Osteoblast (primary cell): ENCODE measurements around the gene COQ8B. TPM values are rescaled to one million over a fixed set of nuclear protein-coding genes. Genes with fewer than 3 reads are reported as not detected.

Experiments
- DNase-seq: peaks from one replicate; pipeline ENCODE4 v3.0.0; 2011; ENCODE audit warnings: low spot score, mixed read lengths; ENCODE audit not compliant: insufficient read length; ENCODE audit errors: missing footprints
- H2AFZ ChIP-seq: 2 replicates; pipeline ENCODE4 v1.6.0; 2011; ENCODE audit warnings: mild to moderate bottlenecking, low read length
- H3K27ac ChIP-seq: 2 replicates; pipeline ENCODE4 v1.5.1; 2011; ENCODE audit warnings: mild to moderate bottlenecking, low read depth, low read length, moderate library complexity
- H3K27me3 ChIP-seq: 2 replicates; pipeline ENCODE4 v1.6.0; 2012; ENCODE audit warnings: mild to moderate bottlenecking, control low read depth, inconsistent platforms, low read length, moderate library complexity; ENCODE audit not compliant: insufficient read depth
- H3K36me3 ChIP-seq: 2 replicates; pipeline ENCODE4 v1.5.1; 2011; ENCODE audit warnings: mild to moderate bottlenecking, low read length, control low read depth, moderate library complexity; ENCODE audit not compliant: insufficient read depth
- H3K4me1 ChIP-seq: 2 replicates; pipeline ENCODE4 v1.5.1; 2011; ENCODE audit warnings: mild to moderate bottlenecking, low read length, control low read depth, moderate library complexity; ENCODE audit not compliant: insufficient read depth
- H3K4me2 ChIP-seq: 2 replicates; pipeline ENCODE4 v1.6.0; 2011; ENCODE audit warnings: mild to moderate bottlenecking, low read length; ENCODE audit not compliant: insufficient read depth
- H3K4me3 ChIP-seq: fragments of 200-600 bp; sonication (generic); 3 replicates; pipeline ENCODE4 v1.5.1; 2012; ENCODE audit warnings: mild to moderate bottlenecking, low read length, inconsistent platforms; ENCODE audit not compliant: insufficient read depth
- H3K79me2 ChIP-seq: 2 replicates; pipeline ENCODE4 v1.6.0; 2012; ENCODE audit warnings: mild to moderate bottlenecking, low read length, control low read depth, inconsistent platforms; ENCODE audit not compliant: insufficient read depth
- H3K9me3 ChIP-seq: 2 replicates; pipeline ENCODE4 v1.5.1; 2011; ENCODE audit warnings: low read depth, low read length, control low read depth
- H4K20me1 ChIP-seq: 2 replicates; pipeline ENCODE4 v1.6.0; 2012; ENCODE audit warnings: mild to moderate bottlenecking, low read length, control low read depth; ENCODE audit not compliant: insufficient read depth
- total RNA-seq: library from RNA; depleted of rRNA; stranded (reverse); fragments of >200 nt; gene quantifications from 2 replicates; pipeline ENCODE4 v1.2.3, GENCODE V29; 2012
- TF ChIP-seq, protein P1 (sequence below): IDR thresholded peaks from 2 replicates; pipeline ENCODE4 v1.5.1; 2011; ENCODE audit warnings: mild to moderate bottlenecking, low read depth, low read length, moderate library complexity; ENCODE audit errors: extremely low read depth

The COQ8B gene
- total RNA-seq, 1 donor = 32.9 TPM

GRCh38 chr19:40762754-40763470 lies 46.2 kb upstream of the COQ8B start:
- DNase-seq = peak; percentile 57
- TF ChIP-seq, protein P1, sequence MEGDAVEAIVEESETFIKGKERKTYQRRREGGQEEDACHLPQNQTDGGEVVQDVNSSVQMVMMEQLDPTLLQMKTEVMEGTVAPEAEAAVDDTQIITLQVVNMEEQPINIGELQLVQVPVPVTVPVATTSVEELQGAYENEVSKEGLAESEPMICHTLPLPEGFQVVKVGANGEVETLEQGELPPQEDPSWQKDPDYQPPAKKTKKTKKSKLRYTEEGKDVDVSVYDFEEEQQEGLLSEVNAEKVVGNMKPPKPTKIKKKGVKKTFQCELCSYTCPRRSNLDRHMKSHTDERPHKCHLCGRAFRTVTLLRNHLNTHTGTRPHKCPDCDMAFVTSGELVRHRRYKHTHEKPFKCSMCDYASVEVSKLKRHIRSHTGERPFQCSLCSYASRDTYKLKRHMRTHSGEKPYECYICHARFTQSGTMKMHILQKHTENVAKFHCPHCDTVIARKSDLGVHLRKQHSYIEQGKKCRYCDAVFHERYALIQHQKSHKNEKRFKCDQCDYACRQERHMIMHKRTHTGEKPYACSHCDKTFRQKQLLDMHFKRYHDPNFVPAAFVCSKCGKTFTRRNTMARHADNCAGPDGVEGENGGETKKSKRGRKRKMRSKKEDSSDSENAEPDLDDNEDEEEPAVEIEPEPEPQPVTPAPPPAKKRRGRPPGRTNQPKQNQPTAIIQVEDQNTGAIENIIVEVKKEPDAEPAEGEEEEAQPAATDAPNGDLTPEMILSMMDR = no peak
- Histone ChIP-seq H3K4me2 (no peak overlapping the region), H3K9me3 (no peaks in the 10 kb centered on the region), H3K79me2 (peaks cover 9% of the 10 kb centered on the region), H3K4me1 (no peaks in the 10 kb centered on the region), H3K27ac (no peak overlapping the region), H3K27me3 (no peaks in the 10 kb centered on the region), H3K4me3 (no peak overlapping the region), H3K36me3 (peaks cover 74% of the 10 kb centered on the region), H4K20me1 (no peaks in the 10 kb centered on the region), H2AFZ (no peak overlapping the region)

DNA sequence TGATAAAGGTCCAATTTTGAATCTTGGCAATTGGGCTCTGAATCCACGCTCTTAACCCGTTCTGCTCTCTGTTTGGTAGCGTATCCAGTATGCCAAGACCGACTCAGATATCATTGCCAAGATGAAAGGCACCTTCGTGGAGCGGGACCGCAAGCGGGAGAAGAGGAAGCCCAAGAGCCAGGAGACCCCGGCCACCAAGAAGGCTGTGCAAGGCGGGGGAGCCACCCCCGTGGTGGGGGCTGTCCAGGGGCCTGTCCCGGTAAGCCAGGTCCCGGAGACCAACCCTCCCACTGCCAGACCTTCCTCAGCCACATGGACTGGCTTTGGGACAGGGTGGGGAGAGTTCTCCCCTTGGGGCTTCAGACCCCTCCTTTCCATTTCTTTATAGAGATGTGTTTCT lies 42.7 kb upstream of the COQ8B start:
- no peak overlapping the region for H2AFZ ChIP-seq
- peaks cover 42% of the 10 kb centered on the region for H3K79me2 ChIP-seq
- no peak for DNase-seq
- peaks cover 75% of the 10 kb centered on the region for H3K36me3 ChIP-seq
- H3K9me3 ChIP-seq = no peaks in the 10 kb centered on the region
- H3K4me2 ChIP-seq = no peak overlapping the region
- H3K4me1 ChIP-seq = peaks cover 4% of the 10 kb centered on the region
- H3K4me3 ChIP-seq = no peak overlapping the region
- TF ChIP-seq, protein P1 = no peak
- H4K20me1 ChIP-seq = peaks cover 25% of the 10 kb centered on the region
- H3K27me3 ChIP-seq = no peaks in the 10 kb centered on the region
- no peak overlapping the region for H3K27ac ChIP-seq

- Histone ChIP-seq H3K4me1 (peaks cover 6% of the 10 kb centered on the region), H4K20me1 (peaks cover 27% of the 10 kb centered on the region), H3K27ac (no peak overlapping the region), H3K27me3 (no peaks in the 10 kb centered on the region), H3K36me3 (peaks cover 70% of the 10 kb centered on the region), H2AFZ (no peak overlapping the region), H3K79me2 (peaks cover 49% of the 10 kb centered on the region), H3K4me3 (no peak overlapping the region), H3K9me3 (no peaks in the 10 kb centered on the region), H3K4me2 (no peak overlapping the region)
- TF ChIP-seq, protein P1 = no peak
- no peak for DNase-seq
Measured at GRCh38 chr19:40758491-40758890, 41.8 kb upstream of the COQ8B start.

DNA sequence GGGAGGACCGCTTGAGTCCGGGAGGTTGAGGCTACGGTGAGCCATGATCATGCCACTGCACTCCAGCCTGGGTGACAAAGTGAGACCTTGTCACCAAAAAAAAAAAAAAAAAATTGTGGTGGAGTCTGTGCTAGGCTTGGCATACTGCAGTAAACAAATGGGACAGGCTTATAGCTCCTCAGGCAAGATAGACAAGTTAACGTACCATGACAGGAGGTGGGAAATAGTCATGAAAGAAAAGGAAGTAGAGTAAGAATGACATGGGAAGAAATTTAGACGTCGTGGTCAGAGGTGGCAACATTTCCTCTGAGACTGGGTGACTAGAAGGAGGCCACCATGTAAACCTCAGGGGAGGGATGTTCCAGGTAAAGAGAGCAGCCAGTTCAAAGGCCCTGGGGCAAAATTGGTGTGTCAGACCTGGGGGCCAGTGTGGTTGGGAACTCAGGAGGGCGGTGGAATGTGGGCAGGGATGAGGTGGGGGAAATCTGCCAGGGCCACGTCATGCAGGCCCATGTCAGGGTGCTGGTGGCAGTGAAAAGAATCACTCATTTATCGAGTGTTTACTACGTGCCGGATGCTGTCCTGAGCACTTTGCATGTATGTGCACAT lies 39.9 kb upstream of the COQ8B start:
- Histone ChIP-seq H3K36me3 (peaks cover 51% of the 10 kb centered on the region), H3K4me3 (no peak overlapping the region), H3K27me3 (no peaks in the 10 kb centered on the region), H3K79me2 (peaks cover 66% of the 10 kb centered on the region), H4K20me1 (peaks cover 27% of the 10 kb centered on the region), H3K4me1 (peaks cover 13% of the 10 kb centered on the region), H3K27ac (no peak overlapping the region), H3K9me3 (no peaks in the 10 kb centered on the region), H2AFZ (no peak overlapping the region), H3K4me2 (no peak overlapping the region)
- no peak for DNase-seq
- TF ChIP-seq, protein P1 = no peak
